ENCODE results near the gene SLC26A2. TPM values are rescaled to one million over a fixed set of nuclear protein-coding genes. Genes with fewer than 3 reads are reported as not detected.

The SLC26A2 gene
- total RNA-seq, 1 donor from 2014 or later: 11.0 TPM

DNA sequence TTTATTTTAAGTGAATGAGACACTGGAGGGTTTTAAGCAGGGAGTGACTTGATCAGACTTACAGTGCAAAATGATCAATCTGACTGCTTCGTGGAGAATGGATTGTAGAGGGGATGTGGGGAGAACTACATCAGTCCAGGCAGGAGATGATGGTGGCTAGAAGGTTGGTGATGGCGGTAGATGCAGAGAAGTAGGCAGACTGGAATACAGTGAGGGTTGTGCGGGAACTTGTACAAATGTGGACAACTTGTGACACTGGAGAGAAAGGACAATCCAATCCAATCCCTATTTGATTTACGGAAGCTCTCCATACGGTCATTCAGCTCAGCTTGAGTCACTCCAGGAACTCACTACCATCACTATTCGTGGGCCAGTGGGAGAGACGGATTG lies 39.3 kb downstream of the SLC26A2 start:
- ATAC-seq (ENCODE audit: low read depth): no peak
- Mint-ChIP-seq H3K4me1 (peaks cover 28% of the 10 kb centered on the region), H3K4me3 (peak overlapping the region; percentile 95), H3K27me3 (no peaks in the 10 kb centered on the region), H3K27ac (peak overlapping the region; percentile 91), H3K36me3 (ENCODE audit: low read depth) (peaks cover 36% of the 10 kb centered on the region), H3K9me3 (no peaks in the 10 kb centered on the region)
- intact Hi-C loops (cut with micrococcal nuclease): loop anchor here (1.0 to 5.0 kb wide), 9 partner anchors 40 to 1772 kb away; partner anchors contain the start of genes CSNK1A1, G3BP1, PPARGC1B and SLC26A2
- TF ChIP-seq, protein P1, sequence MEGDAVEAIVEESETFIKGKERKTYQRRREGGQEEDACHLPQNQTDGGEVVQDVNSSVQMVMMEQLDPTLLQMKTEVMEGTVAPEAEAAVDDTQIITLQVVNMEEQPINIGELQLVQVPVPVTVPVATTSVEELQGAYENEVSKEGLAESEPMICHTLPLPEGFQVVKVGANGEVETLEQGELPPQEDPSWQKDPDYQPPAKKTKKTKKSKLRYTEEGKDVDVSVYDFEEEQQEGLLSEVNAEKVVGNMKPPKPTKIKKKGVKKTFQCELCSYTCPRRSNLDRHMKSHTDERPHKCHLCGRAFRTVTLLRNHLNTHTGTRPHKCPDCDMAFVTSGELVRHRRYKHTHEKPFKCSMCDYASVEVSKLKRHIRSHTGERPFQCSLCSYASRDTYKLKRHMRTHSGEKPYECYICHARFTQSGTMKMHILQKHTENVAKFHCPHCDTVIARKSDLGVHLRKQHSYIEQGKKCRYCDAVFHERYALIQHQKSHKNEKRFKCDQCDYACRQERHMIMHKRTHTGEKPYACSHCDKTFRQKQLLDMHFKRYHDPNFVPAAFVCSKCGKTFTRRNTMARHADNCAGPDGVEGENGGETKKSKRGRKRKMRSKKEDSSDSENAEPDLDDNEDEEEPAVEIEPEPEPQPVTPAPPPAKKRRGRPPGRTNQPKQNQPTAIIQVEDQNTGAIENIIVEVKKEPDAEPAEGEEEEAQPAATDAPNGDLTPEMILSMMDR (IDR thresholded peaks at IDR 0.05): no peak
- ChIA-PET CTCF (interaction anchor here (1.0 to 2.8 kb wide), 4 partner anchors 9 to 168 kb away, joined by 3 to 10 read pairs (median 6); no protein-coding TSS in a partner anchor), POLR2A (interaction anchor here (0.6 to 2.6 kb wide), 9 partner anchors 10 to 1071 kb away, joined by 3 to 39 read pairs (median 5); partner anchors contain the start of genes CD74, CSNK1A1 and SLC26A2)
- no peak for DNase-seq

DNA sequence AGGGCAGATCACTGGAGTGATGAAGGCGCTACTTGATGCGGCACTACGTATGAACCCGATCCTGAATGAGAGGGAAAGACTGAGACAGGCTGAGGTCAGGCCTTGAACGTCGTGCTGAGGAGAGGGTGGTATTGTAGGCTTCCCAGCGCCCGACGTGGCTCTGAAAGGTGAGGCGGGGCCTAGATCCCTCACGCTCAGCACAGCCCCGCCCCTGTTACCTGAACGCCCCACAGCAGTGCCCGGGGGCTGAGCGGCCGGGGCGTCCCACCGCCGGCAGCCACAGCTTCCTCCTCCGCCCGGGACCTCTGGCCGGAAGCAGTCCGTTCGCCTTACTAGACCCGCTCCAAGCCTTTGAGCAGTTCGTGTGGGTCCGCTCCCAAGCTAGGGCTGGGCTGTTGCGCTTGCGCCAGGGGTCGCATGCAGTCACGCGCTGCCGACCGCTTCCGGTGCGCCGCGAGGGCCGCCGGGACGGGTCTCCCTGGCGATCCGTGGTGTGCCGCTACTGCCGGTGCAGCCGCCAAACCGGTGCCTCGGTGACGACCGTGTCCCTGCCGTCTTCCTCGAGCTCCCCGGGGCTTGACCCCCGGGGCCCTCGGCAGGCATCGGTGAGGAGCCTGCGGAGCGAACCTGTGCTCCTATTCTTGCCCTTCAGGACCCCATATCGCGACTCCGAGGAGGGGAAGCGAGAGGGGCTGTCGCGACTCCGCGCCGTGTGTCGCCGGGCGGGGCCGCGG lies 39.9 kb downstream of the SLC26A2 start, which contains the start of the genes HMGXB3 and TIGD6:
Gene HMGXB3, plus strand, starts transcription at position 484 of the 734 bp plus-strand sequence. CDS start 4,114 bp downstream, outside the sequence.
Gene TIGD6, minus strand, starts transcription at position 399 of the 734 bp plus-strand sequence. CDS start 4,306 bp downstream, outside the sequence.
- peak within 1 kb of the TSS; percentile 95 for H3K4me3 Mint-ChIP-seq
- peaks cover 28% of the 10 kb centered on the region for H3K4me1 Mint-ChIP-seq
- intact Hi-C loops (cut with micrococcal nuclease): loop anchor here (1.0 to 5.0 kb wide), 9 partner anchors 40 to 1772 kb away; partner anchors contain the start of genes CSNK1A1, G3BP1, PPARGC1B and SLC26A2
- H3K27me3 Mint-ChIP-seq: no peaks in the 10 kb centered on the region
- POLR2A ChIA-PET: interaction anchor here (0.7 to 2.6 kb wide), 10 partner anchors 10 to 450 kb away, joined by 3 to 39 read pairs (median 4); partner anchors contain the start of genes CD74, CSNK1A1 and SLC26A2
- peak; percentile 87 for DNase-seq
- TF ChIP-seq, protein P1 (IDR thresholded peaks at IDR 0.05): no peak
- CTCF ChIA-PET: interaction anchor here (1.0 to 2.8 kb wide), 4 partner anchors 10 to 169 kb away, joined by 3 to 10 read pairs (median 6); no protein-coding TSS in a partner anchor
- peaks cover 34% of the 10 kb centered on the region for H3K36me3 Mint-ChIP-seq (ENCODE audit: low read depth)
- ATAC-seq (ENCODE audit: low read depth): peak; percentile 85
- no peaks in the 10 kb centered on the region for H3K9me3 Mint-ChIP-seq
- H3K27ac Mint-ChIP-seq: peak within 1 kb of the TSS; percentile 91

DNA sequence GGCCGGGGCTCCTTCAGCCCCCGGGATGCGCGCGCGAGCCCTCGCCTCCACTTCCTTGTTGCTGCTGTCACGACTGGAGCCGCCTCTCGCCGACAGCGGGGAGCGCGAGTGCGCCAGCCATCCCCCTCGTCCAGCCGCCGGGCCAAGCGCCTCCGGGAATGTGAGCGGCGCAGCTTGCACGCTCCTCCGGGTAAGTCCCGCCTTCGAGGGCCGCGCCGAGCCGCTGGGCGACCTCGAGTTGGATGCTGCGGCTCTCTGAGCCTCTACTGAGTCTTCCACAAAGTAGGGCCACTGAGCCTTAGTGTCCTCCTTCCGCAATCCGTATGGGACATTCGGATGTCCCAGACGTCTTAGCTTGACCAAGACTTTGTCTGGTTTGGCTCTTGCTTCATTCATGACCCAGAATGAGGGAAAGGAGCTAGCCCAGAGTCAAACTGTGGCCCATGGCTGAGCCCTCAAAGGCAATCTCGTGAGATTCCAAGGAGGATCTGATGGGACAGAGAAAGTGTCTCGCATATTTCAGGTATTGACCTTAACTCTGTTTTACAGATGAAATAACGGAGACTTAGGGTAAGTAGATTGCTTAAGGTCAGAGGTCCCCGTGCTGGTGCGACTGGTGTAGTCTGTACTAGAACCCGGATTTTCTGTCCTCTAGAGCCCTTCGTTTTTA lies 40.6 kb downstream of the SLC26A2 start:
- TF ChIP-seq, protein P1 (IDR thresholded peaks at IDR 0.05): no peak
- no peak for DNase-seq
- Mint-ChIP-seq H3K36me3 (ENCODE audit: low read depth) (peaks cover 32% of the 10 kb centered on the region), H3K27me3 (no peaks in the 10 kb centered on the region), H3K27ac (peak overlapping the region; percentile 89), H3K4me1 (peaks cover 28% of the 10 kb centered on the region), H3K4me3 (peak overlapping the region; percentile 95), H3K9me3 (no peaks in the 10 kb centered on the region)
- intact Hi-C loops (cut with micrococcal nuclease): loop anchor here (1.0 to 5.0 kb wide), 10 partner anchors 11 to 1771 kb away; partner anchors contain the start of genes CSNK1A1, G3BP1, PPARGC1B and SLC26A2
- no peak for ATAC-seq (ENCODE audit: low read depth)
- POLR2A ChIA-PET: interaction anchor here (0.6 to 2.6 kb wide), 10 partner anchors 11 to 1081 kb away, joined by 3 to 39 read pairs (median 4); partner anchors contain the start of genes CD74, CSNK1A1 and SLC26A2
- CTCF ChIA-PET: interaction anchor here (1.1 to 2.8 kb wide), 3 partner anchors 11 to 170 kb away, joined by 3 to 10 read pairs (median 9); no protein-coding TSS in a partner anchor

DNA sequence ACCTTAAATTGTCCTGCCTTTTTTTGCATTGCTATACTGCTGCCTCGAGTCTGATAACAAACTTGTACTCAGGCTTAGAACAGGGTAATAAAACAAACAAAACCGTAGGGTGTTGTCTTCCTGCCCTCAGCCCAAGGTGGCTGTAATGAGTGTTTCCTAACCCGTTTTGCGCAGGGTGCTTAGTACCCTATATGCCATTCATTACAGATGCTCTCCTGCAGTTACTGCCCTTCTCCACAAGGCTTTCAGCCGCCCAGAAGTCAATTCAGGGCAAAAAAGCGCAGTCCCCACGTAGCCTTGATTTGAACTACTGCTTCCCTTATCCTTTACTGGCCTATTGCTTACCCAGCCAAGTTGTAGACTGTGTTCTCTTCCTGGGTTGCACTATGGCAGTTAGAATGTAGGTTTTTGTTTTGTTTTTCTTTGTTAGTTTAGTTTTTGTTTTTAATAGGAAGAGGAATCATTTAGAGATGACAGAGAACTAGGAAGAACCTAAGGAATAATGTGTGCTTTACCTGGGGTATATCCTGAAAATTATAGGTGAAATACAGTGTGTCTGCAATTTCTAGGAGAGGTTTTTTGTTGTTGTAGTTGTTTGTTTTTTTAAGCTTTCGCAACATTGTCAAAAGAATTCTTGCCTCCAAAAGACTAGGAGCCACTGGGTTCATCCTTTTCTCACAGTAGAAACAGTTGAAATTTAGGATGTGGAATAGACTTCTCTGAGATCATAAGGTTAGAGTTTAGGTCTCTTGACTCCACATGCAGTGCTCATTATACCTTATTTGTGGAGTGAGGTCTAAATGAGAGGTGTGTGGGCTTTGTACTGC lies 41.3 kb downstream of the SLC26A2 start:
- ChIA-PET CTCF (interaction anchor here (2.8 kb wide), 1 partner anchor 168 kb away, joined by 9 read pairs; no protein-coding TSS in a partner anchor), POLR2A (interaction anchor here (0.6 to 2.6 kb wide), 4 partner anchors 41 to 1081 kb away, joined by 3 to 39 read pairs (median 9); partner anchors contain the start of genes CSNK1A1 and SLC26A2)
- H3K4me3 Mint-ChIP-seq: peak overlapping the region; percentile 95
- peaks cover 28% of the 10 kb centered on the region for H3K4me1 Mint-ChIP-seq
- H3K9me3 Mint-ChIP-seq: no peaks in the 10 kb centered on the region
- ATAC-seq (ENCODE audit: low read depth) (peak; percentile 53), DNase-seq (peak; percentile 21)
- TF ChIP-seq, protein P1 (IDR thresholded peaks at IDR 0.05): no peak
- no peaks in the 10 kb centered on the region for H3K27me3 Mint-ChIP-seq
- intact Hi-C loops (cut with micrococcal nuclease): loop anchor here (1.0 to 5.0 kb wide), 7 partner anchors 10 to 1770 kb away; partner anchors contain the start of genes G3BP1, PPARGC1B and TCOF1
- peaks cover 38% of the 10 kb centered on the region for H3K36me3 Mint-ChIP-seq (ENCODE audit: low read depth)
- H3K27ac Mint-ChIP-seq: peak overlapping the region; percentile 89

Measured in activated B cell treated with CpG ODN at 0.5 μM for 24 hours (primary cell).